SU-DHL-6 (cell line): ENCODE measurements around the gene ZNF629.

Experiments used
- EZH2phosphoT487 ChIP-seq: fragments of 200-600 bp; sonication (generic), shearing (Covaris generic); conservative IDR thresholded peaks from 2 replicates; pipeline ENCODE4 v1.6.1; 2018; ENCODE audit warnings: mild to moderate bottlenecking, antibody characterized with exemption, low read length, moderate library complexity, mixed read lengths
- TF ChIP-seq, protein P1 (sequence below): fragments of 200-600 bp; sonication (generic); IDR thresholded peaks from one replicate; pipeline ENCODE4 v1.5.1; 2017; ENCODE audit warnings: antibody characterized with exemption, mild to moderate bottlenecking, low read length, moderate library complexity; ENCODE audit not compliant: insufficient read depth, poor library complexity, severe bottlenecking

DNA sequence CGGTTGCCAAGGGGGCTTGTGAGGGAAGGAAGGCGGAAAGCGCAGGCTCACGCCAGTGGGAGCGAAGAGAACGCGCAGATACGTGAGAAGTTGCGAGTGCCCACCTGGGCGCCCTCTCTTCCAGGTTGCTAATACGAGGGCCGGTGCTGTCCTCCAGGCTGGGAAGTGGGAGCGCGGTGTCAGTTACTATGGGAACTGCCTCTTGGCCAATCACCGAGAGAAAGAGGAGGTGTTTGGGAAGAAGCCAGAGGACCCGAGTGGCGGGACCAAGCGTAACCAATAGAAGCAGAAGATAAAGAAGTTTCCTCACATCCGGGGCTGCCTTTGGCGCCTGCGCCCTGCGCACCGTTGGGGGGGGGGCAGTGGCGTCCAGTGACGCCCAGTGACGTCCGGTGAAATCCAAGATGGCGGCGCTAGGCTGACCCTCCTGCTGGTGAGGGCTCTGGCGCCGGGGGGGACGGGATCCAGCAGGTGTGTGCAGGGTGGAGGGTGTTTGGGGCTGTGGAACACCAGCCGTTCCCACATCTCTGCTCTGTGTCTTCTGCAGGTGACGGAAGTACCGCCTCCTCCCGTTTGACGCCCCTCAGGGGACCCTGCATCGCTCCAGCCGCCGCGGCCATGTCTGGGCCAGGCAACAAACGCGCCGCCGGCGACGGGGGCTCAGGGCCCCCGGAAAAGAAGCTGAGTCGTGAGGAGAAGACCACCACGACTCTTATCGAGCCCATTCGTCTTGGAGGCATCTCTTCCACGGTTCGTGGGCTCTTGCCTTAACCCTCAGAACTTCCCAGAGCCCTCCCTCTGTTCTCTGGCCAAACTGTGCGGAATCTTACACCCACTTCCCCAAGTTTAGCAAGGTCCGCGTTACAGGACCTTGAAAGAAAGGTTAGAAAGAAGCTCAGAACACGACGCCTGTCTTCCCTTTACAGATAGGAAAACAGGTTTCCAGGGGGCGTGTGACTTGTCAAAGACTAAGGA is 24.8 kb downstream of the ZNF629 start, which contains the start of the genes CFAP119 and RNF40:
- TF ChIP-seq, protein P1, sequence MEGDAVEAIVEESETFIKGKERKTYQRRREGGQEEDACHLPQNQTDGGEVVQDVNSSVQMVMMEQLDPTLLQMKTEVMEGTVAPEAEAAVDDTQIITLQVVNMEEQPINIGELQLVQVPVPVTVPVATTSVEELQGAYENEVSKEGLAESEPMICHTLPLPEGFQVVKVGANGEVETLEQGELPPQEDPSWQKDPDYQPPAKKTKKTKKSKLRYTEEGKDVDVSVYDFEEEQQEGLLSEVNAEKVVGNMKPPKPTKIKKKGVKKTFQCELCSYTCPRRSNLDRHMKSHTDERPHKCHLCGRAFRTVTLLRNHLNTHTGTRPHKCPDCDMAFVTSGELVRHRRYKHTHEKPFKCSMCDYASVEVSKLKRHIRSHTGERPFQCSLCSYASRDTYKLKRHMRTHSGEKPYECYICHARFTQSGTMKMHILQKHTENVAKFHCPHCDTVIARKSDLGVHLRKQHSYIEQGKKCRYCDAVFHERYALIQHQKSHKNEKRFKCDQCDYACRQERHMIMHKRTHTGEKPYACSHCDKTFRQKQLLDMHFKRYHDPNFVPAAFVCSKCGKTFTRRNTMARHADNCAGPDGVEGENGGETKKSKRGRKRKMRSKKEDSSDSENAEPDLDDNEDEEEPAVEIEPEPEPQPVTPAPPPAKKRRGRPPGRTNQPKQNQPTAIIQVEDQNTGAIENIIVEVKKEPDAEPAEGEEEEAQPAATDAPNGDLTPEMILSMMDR = no peak
- TF ChIP-seq EZH2phosphoT487 = no peak
